ENCODE data around the gene SH3BP4. TPM values are rescaled to one million over a fixed set of nuclear protein-coding genes. Genes with fewer than 3 reads are reported as not detected.

The SH3BP4 gene
- total and polyA plus RNA-seq, 10 of the 15 experiments (the other 5 are each of a cell fraction or from before 2014, with no cell fraction given), result 0.03 to 0.36 TPM; not detected in 8

- H3K79me2 ChIP-seq (ENCODE audit: control insufficient read depth, insufficient read depth, low read length), result no peaks in the 10 kb centered on the region
- no peaks in the 10 kb centered on the region for H3K9me3 ChIP-seq (replicated peaks; ENCODE audit: control insufficient read depth, insufficient read depth, low read length)
- WGBS (ENCODE audit: insufficient coverage, insufficient replicate concordance, low lambda C conversion rate, missing lambda C conversion rate), result 57% methylated on average over 13 of the region's 13 CpGs
- ATAC-seq (no peak), FAIRE-seq (no peak), DNase-seq (ENCODE audit: low read depth, low spot score) (no peak)
- ChIA-PET CTCF (no interaction called here), POLR2A (no interaction called here), SMC1A (ENCODE audit: uncharacterized antibody, unreplicated experiment) (no interaction called here), RAD21 (ENCODE audit: unreplicated experiment) (no interaction called here)
- BruUV-seq (replicated peaks), result no TSS peak
- H3K4me1 ChIP-seq (ENCODE audit: control insufficient read depth, insufficient read depth, low read length), result no peaks in the 10 kb centered on the region
- H3K4me3 ChIP-seq, result no peak overlapping the region
- no peak overlapping the region for H3K4me2 ChIP-seq (ENCODE audit: control insufficient read depth, insufficient read depth)
- no peaks in the 10 kb centered on the region for H3K27me3 ChIP-seq (replicated peaks in 1 of 2; ENCODE audit: control insufficient read depth in 2 of 2, insufficient read depth in 2 of 2, low read length in 1 of 2)
- in situ Hi-C loops (cut with MboI), result no loop called here
- intact Hi-C loops (cut with micrococcal nuclease; ENCODE audit: unreplicated experiment), result no loop called here
- no peak overlapping the region for H2AFZ ChIP-seq (ENCODE audit: control insufficient read depth, low read depth, low read length)
- H3K9ac ChIP-seq (ENCODE audit: control insufficient read depth, insufficient read depth, low read length), result no peak overlapping the region
- H4K20me1 ChIP-seq (ENCODE audit: control insufficient read depth, insufficient read depth), result no peaks in the 10 kb centered on the region
- no peak for TF ChIP-seq SUPT20H (IDR thresholded peaks at IDR 0.05; ENCODE audit: borderline replicate concordance, control insufficient read depth, low read depth, low read length)
- TF ChIP-seq, protein P1, sequence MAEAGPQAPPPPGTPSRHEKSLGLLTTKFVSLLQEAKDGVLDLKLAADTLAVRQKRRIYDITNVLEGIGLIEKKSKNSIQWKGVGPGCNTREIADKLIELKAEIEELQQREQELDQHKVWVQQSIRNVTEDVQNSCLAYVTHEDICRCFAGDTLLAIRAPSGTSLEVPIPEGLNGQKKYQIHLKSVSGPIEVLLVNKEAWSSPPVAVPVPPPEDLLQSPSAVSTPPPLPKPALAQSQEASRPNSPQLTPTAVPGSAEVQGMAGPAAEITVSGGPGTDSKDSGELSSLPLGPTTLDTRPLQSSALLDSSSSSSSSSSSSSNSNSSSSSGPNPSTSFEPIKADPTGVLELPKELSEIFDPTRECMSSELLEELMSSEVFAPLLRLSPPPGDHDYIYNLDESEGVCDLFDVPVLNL (IDR thresholded peaks at IDR 0.05; ENCODE audit: low read depth, low read length), result no peak
- no peak for TF ChIP-seq NFYA (IDR thresholded peaks at IDR 0.05; ENCODE audit: borderline replicate concordance, low read depth, low read length)
- no peak for TF ChIP-seq NFYB (IDR thresholded peaks at IDR 0.05; ENCODE audit: insufficient read depth, low read depth, low read length)
- TF ChIP-seq GABPA (IDR thresholded peaks at IDR 0.05; ENCODE audit: low read depth), result no peak
- TF ChIP-seq CHD1 (IDR thresholded peaks at IDR 0.05; ENCODE audit: low read depth, low read length), result no peak
- no peak for TF ChIP-seq SMARCA5 (IDR thresholded peaks at IDR 0.05)
- TF ChIP-seq ZNF274 (IDR thresholded peaks at IDR 0.05; ENCODE audit: insufficient read depth, insufficient read length), result no peak
- no peak for TF ChIP-seq CREB1 (IDR thresholded peaks at IDR 0.05; ENCODE audit: low read depth)
- H3K27ac ChIP-seq (ENCODE audit: control insufficient read depth, insufficient read depth), result no peak overlapping the region
- no peaks in the 10 kb centered on the region for H3K36me3 ChIP-seq (ENCODE audit: control insufficient read depth in 2 of 2, insufficient read depth in 2 of 2, low read length in 1 of 2)
These were observed 18.7 kb downstream of the SH3BP4 start for GRCh38 chr2:234970477-234970882.

All from GM12878 (cell line).